ENCODE results near the gene RHOV. TPM values are rescaled to one million over a fixed set of nuclear protein-coding genes. Genes with fewer than 3 reads are reported as not detected.
A peak's percentile ranks its signal among the peaks of the same experiment; 100 is the strongest.

Gene RHOV
- total and polyA plus RNA-seq, 2 of the 4 experiments (the other 2 are of a cell fraction): 0.10 TPM; not detected in 1

DNA sequence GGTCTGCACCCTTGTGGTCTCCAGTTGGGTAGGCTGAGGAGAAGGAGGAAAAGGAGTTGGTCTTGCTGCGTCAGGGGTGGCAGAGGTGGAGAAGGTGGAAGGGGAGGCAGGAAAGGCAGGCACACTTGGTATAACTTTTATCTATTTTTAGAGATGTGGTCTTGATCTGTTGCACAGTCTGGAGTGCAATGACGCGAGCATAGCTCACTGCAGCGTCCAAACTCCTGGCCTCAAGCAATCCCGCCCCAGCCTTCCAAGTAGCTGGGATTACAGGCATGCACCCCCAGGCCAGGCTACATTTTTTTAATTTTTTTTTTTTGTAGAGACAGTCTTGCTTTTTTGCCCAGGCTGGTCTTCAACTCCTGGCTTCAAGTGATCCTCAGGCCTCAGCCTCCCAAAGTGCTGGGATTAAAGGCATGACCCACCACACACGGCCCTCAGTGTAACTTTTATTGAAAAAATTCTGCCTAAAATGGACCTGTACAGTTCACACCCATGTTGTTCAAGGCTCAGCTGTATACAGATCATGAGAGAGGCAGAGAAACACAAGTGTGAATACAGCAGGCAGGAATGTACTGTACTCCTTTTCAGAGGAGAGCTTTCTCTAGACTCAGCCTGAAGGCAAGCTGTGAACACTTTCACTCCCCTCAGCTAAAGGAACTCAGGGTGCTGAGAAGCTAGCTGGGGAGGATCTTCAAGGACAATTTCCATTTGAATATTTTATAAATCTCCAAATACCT lies 2.1 kb upstream of the RHOV start:
- H2AFZ ChIP-seq (replicated peaks; ENCODE audit: low read length, poor library complexity): no peak overlapping the region
- H3K4me2 ChIP-seq (ENCODE audit: low read depth, low read length): no peak overlapping the region
- no peak overlapping the region for H3K27ac ChIP-seq (ENCODE audit: insufficient read depth, low read length)
- in situ Hi-C loops (cut with MboI; ENCODE audit: low sequenced_read_pairs) (no loop called here), intact Hi-C loops (cut with micrococcal nuclease) (no loop called here), dilution Hi-C loops (cut with HindIII; ENCODE audit: low sequenced_read_pairs, unreplicated experiment) (no loop called here)
- no peak overlapping the region for H4K91ac ChIP-seq (ENCODE audit: insufficient read depth, low read depth, low read length)
- H4K8ac ChIP-seq (ENCODE audit: low read depth in 2 of 2, low read length in 2 of 2): no peak overlapping the region
- no peak overlapping the region for H3K4me3 ChIP-seq (ENCODE audit: insufficient read depth, low read depth, low read length)
- H3K79me1 ChIP-seq (ENCODE audit: low read depth in 1 of 2, low read length in 2 of 2): no peaks in the 10 kb centered on the region
- WGBS, 2 experiments (ENCODE audit: extremely low coverage in 2 of 2, insufficient read length in 1 of 2): 90% methylated on average over 2 of the region's 6 CpGs; no CpG with 5 or more reads in 1 of the 2 experiments
- TF ChIP-seq, protein P1, sequence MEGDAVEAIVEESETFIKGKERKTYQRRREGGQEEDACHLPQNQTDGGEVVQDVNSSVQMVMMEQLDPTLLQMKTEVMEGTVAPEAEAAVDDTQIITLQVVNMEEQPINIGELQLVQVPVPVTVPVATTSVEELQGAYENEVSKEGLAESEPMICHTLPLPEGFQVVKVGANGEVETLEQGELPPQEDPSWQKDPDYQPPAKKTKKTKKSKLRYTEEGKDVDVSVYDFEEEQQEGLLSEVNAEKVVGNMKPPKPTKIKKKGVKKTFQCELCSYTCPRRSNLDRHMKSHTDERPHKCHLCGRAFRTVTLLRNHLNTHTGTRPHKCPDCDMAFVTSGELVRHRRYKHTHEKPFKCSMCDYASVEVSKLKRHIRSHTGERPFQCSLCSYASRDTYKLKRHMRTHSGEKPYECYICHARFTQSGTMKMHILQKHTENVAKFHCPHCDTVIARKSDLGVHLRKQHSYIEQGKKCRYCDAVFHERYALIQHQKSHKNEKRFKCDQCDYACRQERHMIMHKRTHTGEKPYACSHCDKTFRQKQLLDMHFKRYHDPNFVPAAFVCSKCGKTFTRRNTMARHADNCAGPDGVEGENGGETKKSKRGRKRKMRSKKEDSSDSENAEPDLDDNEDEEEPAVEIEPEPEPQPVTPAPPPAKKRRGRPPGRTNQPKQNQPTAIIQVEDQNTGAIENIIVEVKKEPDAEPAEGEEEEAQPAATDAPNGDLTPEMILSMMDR (conservative IDR thresholded peaks at IDR 0.05; ENCODE audit: low read depth, low read length): no peak
- TF ChIP-seq SMC3 (IDR thresholded peaks at IDR 0.05; ENCODE audit: low read depth, low read length) (no peak), RAD21 (IDR thresholded peaks at IDR 0.05; ENCODE audit: low read length) (no peak), FOS (IDR thresholded peaks at IDR 0.05; ENCODE audit: low read depth, low read length) (no peak), MAZ (IDR thresholded peaks at IDR 0.05; ENCODE audit: borderline replicate concordance, low read depth, low read length) (no peak), USF2 (IDR thresholded peaks at IDR 0.05; ENCODE audit: low read depth, low read length) (no peak), RFX5 (IDR thresholded peaks at IDR 0.05; ENCODE audit: low read depth, low read length) (no peak), NFE2L2 (IDR thresholded peaks at IDR 0.05; ENCODE audit: low read depth, low read length) (no peak), RCOR1 (IDR thresholded peaks at IDR 0.05; ENCODE audit: insufficient replicate concordance, low read length) (no peak), BHLHE40 (IDR thresholded peaks at IDR 0.05; ENCODE audit: low read depth, low read length) (no peak), POLR2A (IDR thresholded peaks at IDR 0.05; ENCODE audit: low read depth, low read length) (no peak), MXI1 (IDR thresholded peaks at IDR 0.05; ENCODE audit: borderline replicate concordance, low read depth, low read length) (no peak), MAFK (IDR thresholded peaks at IDR 0.05; ENCODE audit: low read depth, low read length) (no peak), CHD1 (IDR thresholded peaks at IDR 0.05; ENCODE audit: low read depth, low read length) (no peak), CEBPB (IDR thresholded peaks at IDR 0.05; ENCODE audit: low read depth, low read length) (no peak)
- TF ChIP-seq, protein P2, sequence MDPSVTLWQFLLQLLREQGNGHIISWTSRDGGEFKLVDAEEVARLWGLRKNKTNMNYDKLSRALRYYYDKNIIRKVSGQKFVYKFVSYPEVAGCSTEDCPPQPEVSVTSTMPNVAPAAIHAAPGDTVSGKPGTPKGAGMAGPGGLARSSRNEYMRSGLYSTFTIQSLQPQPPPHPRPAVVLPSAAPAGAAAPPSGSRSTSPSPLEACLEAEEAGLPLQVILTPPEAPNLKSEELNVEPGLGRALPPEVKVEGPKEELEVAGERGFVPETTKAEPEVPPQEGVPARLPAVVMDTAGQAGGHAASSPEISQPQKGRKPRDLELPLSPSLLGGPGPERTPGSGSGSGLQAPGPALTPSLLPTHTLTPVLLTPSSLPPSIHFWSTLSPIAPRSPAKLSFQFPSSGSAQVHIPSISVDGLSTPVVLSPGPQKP (IDR thresholded peaks at IDR 0.05; ENCODE audit: borderline replicate concordance, low read depth, low read length): no peak
- no peak overlapping the region for H2AK5ac ChIP-seq (ENCODE audit: low read depth, low read length)
- H3K9me3 ChIP-seq (ENCODE audit: control insufficient read depth, insufficient read depth, low read length): no peaks in the 10 kb centered on the region
- H4K5ac ChIP-seq (ENCODE audit: low read depth, low read length): no peak overlapping the region
- no TSS peak for BruUV-seq (replicated peaks)
- no peaks in the 10 kb centered on the region for H3K9me1 ChIP-seq (ENCODE audit: insufficient read depth, low read length)
- H3K27me3 ChIP-seq (ENCODE audit: control insufficient read depth, insufficient read depth, low read length): peaks cover 21% of the 10 kb centered on the region
- no peak overlapping the region for H3K9ac ChIP-seq (ENCODE audit: low read depth, low read length)
- no peak overlapping the region for H3K18ac ChIP-seq (ENCODE audit: low read depth, low read length)
- no peak overlapping the region for H2BK20ac ChIP-seq (ENCODE audit: low read depth, low read length)
- H3K4ac ChIP-seq (ENCODE audit: low read depth, low read length): no peak overlapping the region
- H3K36me3 ChIP-seq (ENCODE audit: control insufficient read depth, insufficient read depth, low read length): no peaks in the 10 kb centered on the region
- H4K20me1 ChIP-seq (ENCODE audit: insufficient read depth, low read length): no peaks in the 10 kb centered on the region
- no peaks in the 10 kb centered on the region for H3K4me1 ChIP-seq (ENCODE audit: control insufficient read depth, insufficient read depth, low read length)
- POLR2A ChIA-PET (ENCODE audit: unreplicated experiment): no interaction called here
- no peak overlapping the region for H3K56ac ChIP-seq (ENCODE audit: extremely low read depth, insufficient read depth, low read length)
- no peak overlapping the region for H2AK9ac ChIP-seq (replicated peaks; ENCODE audit: low read depth, low read length, poor library complexity)
- no peak overlapping the region for H2BK120ac ChIP-seq (ENCODE audit: low read depth, low read length)
- no peak overlapping the region for H3K23ac ChIP-seq (ENCODE audit: low read depth, low read length)
- ATAC-seq (ENCODE audit: low read depth) (0 out of 2 replicates have a peak, but pooled peaks have one; percentile 25), DNase-seq (no peak)
- no peak overlapping the region for H2BK15ac ChIP-seq (ENCODE audit: low read depth, low read length)
- H3K14ac ChIP-seq (replicated peaks; ENCODE audit: low read depth, low read length): no peak overlapping the region
- CTCF ChIA-PET: interaction anchor here (0.6 to 1.3 kb wide), 3 partner anchors 18 to 37 kb away, joined by 3 to 5 read pairs (median 3); partner anchors contain the start of gene VPS18
- H2BK5ac ChIP-seq (ENCODE audit: low read depth, low read length, poor library complexity, severe bottlenecking): no peak overlapping the region

Data from IMR-90 (cell line).